Neural cell (in vitro differentiated cells): ENCODE data around the gene BTNL3. TPM values are rescaled to one million over a fixed set of nuclear protein-coding genes. Genes with fewer than 3 reads are reported as not detected.

Source experiments
- H2AFZ ChIP-seq: fragments of 200-600, 300-800 bp; sonication (generic), shearing (Covaris generic); 2 replicates; pipeline ENCODE4 v1.6.0; 2014; ENCODE audit warnings: low read depth, mild to moderate bottlenecking, antibody characterized with exemption, low read length, moderate library complexity
- H3F3A ChIP-seq: fragments of 200-600 bp; shearing (Covaris generic); 2 replicates; pipeline ENCODE4 v1.6.1; 2016; ENCODE audit warnings: mild to moderate bottlenecking, moderate library complexity, mixed read lengths, antibody characterized with exemption, low read length; ENCODE audit not compliant: insufficient read depth, poor library complexity, severe bottlenecking
- H3K27ac ChIP-seq: fragments of 200-600, 300-800 bp; sonication (generic), shearing (Covaris generic); 2 replicates; pipeline ENCODE4 v1.5.1; 2014; ENCODE audit warnings: mild to moderate bottlenecking, low read length, moderate library complexity
- H3K27me3 ChIP-seq: fragments of 300-800, 200-600 bp; sonication (generic), shearing (Covaris generic); 2 replicates; pipeline ENCODE4 v1.6.0; 2014; ENCODE audit warnings: mild to moderate bottlenecking, low read depth, low read length, moderate library complexity; ENCODE audit not compliant: insufficient read depth
- H3K36me3 ChIP-seq: fragments of 300-800, 200-600 bp; sonication (generic), shearing (Covaris generic); 2 replicates; pipeline ENCODE4 v1.5.1; 2014; ENCODE audit warnings: mild to moderate bottlenecking, antibody characterized with exemption, low read length, moderate library complexity; ENCODE audit not compliant: insufficient read depth
- H3K4me2 ChIP-seq: fragments of 300-800, 200-600 bp; sonication (generic), shearing (Covaris generic); 2 replicates; pipeline ENCODE4 v1.6.0; 2014; ENCODE audit warnings: mild to moderate bottlenecking, low read length
- H3K4me3 ChIP-seq: fragments of 300-800, 200-600 bp; sonication (generic), shearing (Covaris generic); 2 replicates; pipeline ENCODE4 v1.5.1; 2014; ENCODE audit warnings: mild to moderate bottlenecking, low read length, moderate library complexity
- H3K79me2 ChIP-seq: fragments of 200-600 bp; shearing (Covaris generic); replicated peaks from 2 replicates; pipeline ENCODE4 v1.6.0; 2014; ENCODE audit warnings: mild to moderate bottlenecking, low read length, moderate library complexity; ENCODE audit not compliant: insufficient read depth
- H3K9ac ChIP-seq: fragments of 300-800, 200-600 bp; sonication (generic), shearing (Covaris generic); 2 replicates; pipeline ENCODE4 v1.6.1; 2016; ENCODE audit warnings: mild to moderate bottlenecking, low read length, mixed read lengths
- H3K9me2 ChIP-seq: fragments of 200-600 bp; shearing (Covaris generic); 2 replicates; pipeline ENCODE4 v1.6.1; 2016; ENCODE audit warnings: mild to moderate bottlenecking, low read length, mixed read lengths; ENCODE audit not compliant: insufficient read depth
- H3K9me3 ChIP-seq: fragments of 200-600, 300-800 bp; sonication (generic), shearing (Covaris generic); 2 replicates; pipeline ENCODE4 v1.6.1; 2016; ENCODE audit warnings: mild to moderate bottlenecking, mixed run types, low read length, moderate library complexity, mixed read lengths
- H4K20me1 ChIP-seq: fragments of 200-600 bp; shearing (Covaris generic); 2 replicates; pipeline ENCODE4 v1.6.1; 2016; ENCODE audit warnings: mild to moderate bottlenecking, mixed run types; ENCODE audit not compliant: insufficient read depth
- EP300 ChIP-seq: fragments of 450-650 bp; conservative IDR thresholded peaks from 2 replicates; pipeline ENCODE4 v1.6.1; 2014; ENCODE audit warnings: antibody characterized with exemption, mild to moderate bottlenecking, moderate library complexity; ENCODE audit not compliant: poor library complexity, severe bottlenecking
- EZH2 ChIP-seq: fragments of 200-600, 300-800 bp; shearing (Covaris generic), sonication (generic); IDR thresholded peaks from 2 replicates; pipeline ENCODE4 v1.6.1; 2014; ENCODE audit warnings: antibody characterized with exemption, low read length, borderline replicate concordance, mild to moderate bottlenecking; ENCODE audit not compliant: insufficient read depth, poor library complexity, severe bottlenecking
- MXI1 ChIP-seq: fragments of 450-650 bp; conservative IDR thresholded peaks from 2 replicates; pipeline ENCODE4 v1.6.1; 2014; ENCODE audit warnings: antibody characterized with exemption, mild to moderate bottlenecking; ENCODE audit not compliant: poor library complexity, severe bottlenecking
- POLR2AphosphoS5 ChIP-seq: IDR thresholded peaks from 2 replicates; pipeline ENCODE4 v1.6.1; 2012
- RAD21 ChIP-seq: fragments of 450-650 bp; conservative IDR thresholded peaks from 2 replicates; pipeline ENCODE4 v1.6.1; 2014; ENCODE audit warnings: antibody characterized with exemption, mild to moderate bottlenecking, moderate library complexity
- SMC3 ChIP-seq: fragments of 450-650 bp; conservative IDR thresholded peaks from 2 replicates; pipeline ENCODE4 v1.6.1; 2014; ENCODE audit warnings: antibody characterized with exemption, mild to moderate bottlenecking, moderate library complexity; ENCODE audit not compliant: poor library complexity
- TAF1 ChIP-seq: IDR thresholded peaks from 2 replicates; pipeline ENCODE4 v1.6.1; 2012; ENCODE audit warnings: low read depth
- polyA plus RNA-seq: library from polyadenylated mRNA; depleted of rRNA; stranded (reverse); fragments of >200 nt; gene quantifications from 2 replicates; pipeline ENCODE4 v1.2.3, GENCODE V29; 2014
- TF ChIP-seq, protein P1 (sequence below): fragments of 450-650 bp; IDR thresholded peaks from 2 replicates; pipeline ENCODE4 v1.5.1; 2014; ENCODE audit warnings: antibody characterized with exemption, mild to moderate bottlenecking, moderate library complexity; ENCODE audit not compliant: poor library complexity, severe bottlenecking
- TF ChIP-seq, protein P2 (sequence below): IDR thresholded peaks from 2 replicates; pipeline ENCODE4 v1.6.1; 2012; ENCODE audit warnings: borderline replicate concordance

Gene BTNL3
- polyA plus RNA-seq, 1 donor from 2014 or later, result not detected

- H3K4me2 ChIP-seq, result no peak overlapping the region
- H3K9ac ChIP-seq, result no peak overlapping the region
- no peaks in the 10 kb centered on the region for H4K20me1 ChIP-seq
- no peaks in the 10 kb centered on the region for H3K9me3 ChIP-seq
- no peak for TF ChIP-seq EP300
- no peak for TF ChIP-seq SMC3
- no peak for TF ChIP-seq TAF1
- TF ChIP-seq RAD21, result no peak
- H3K27ac ChIP-seq, result no peak overlapping the region
- H3K4me3 ChIP-seq, result no peak overlapping the region
- H3K9me2 ChIP-seq, result no peaks in the 10 kb centered on the region
- no peaks in the 10 kb centered on the region for H3F3A ChIP-seq
- no peaks in the 10 kb centered on the region for H3K27me3 ChIP-seq
- no peak overlapping the region for H2AFZ ChIP-seq
- H3K79me2 ChIP-seq, result no peaks in the 10 kb centered on the region
- H3K36me3 ChIP-seq, result no peaks in the 10 kb centered on the region
Measured at GRCh38 chr5:180959661-180960060, 29.0 kb upstream of the BTNL3 start.

DNA sequence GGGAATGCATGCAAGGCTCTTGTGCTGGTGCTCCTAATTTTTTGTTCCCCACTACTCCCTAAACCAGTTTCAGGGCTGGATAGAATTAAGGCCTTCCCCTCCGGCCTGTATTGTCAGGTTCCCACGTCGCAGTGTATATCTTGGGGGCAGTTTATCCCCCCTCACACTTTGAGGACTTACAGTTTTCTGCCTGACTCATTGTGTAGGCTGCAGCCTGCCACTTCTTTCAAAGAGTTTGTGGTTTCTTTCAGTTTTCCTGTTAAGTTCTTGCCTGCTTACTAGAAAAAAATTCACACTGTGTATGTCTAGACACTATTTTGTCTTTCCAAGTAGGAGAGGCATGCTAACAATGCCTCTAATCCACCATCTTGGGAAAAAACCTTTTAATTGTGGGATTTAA is 28.4 kb upstream of the BTNL3 start:
- Histone ChIP-seq H3K27ac (no peak overlapping the region), H3F3A (no peaks in the 10 kb centered on the region), H3K9me3 (no peaks in the 10 kb centered on the region), H4K20me1 (no peaks in the 10 kb centered on the region), H3K27me3 (no peaks in the 10 kb centered on the region), H3K9ac (no peak overlapping the region), H3K4me3 (no peak overlapping the region), H3K9me2 (no peaks in the 10 kb centered on the region), H2AFZ (no peak overlapping the region), H3K36me3 (no peaks in the 10 kb centered on the region), H3K79me2 (no peaks in the 10 kb centered on the region), H3K4me2 (no peak overlapping the region)
- no peak for TF ChIP-seq TAF1
- TF ChIP-seq, protein P1, sequence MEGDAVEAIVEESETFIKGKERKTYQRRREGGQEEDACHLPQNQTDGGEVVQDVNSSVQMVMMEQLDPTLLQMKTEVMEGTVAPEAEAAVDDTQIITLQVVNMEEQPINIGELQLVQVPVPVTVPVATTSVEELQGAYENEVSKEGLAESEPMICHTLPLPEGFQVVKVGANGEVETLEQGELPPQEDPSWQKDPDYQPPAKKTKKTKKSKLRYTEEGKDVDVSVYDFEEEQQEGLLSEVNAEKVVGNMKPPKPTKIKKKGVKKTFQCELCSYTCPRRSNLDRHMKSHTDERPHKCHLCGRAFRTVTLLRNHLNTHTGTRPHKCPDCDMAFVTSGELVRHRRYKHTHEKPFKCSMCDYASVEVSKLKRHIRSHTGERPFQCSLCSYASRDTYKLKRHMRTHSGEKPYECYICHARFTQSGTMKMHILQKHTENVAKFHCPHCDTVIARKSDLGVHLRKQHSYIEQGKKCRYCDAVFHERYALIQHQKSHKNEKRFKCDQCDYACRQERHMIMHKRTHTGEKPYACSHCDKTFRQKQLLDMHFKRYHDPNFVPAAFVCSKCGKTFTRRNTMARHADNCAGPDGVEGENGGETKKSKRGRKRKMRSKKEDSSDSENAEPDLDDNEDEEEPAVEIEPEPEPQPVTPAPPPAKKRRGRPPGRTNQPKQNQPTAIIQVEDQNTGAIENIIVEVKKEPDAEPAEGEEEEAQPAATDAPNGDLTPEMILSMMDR, result no peak
- TF ChIP-seq SMC3, result no peak
- TF ChIP-seq, protein P2, sequence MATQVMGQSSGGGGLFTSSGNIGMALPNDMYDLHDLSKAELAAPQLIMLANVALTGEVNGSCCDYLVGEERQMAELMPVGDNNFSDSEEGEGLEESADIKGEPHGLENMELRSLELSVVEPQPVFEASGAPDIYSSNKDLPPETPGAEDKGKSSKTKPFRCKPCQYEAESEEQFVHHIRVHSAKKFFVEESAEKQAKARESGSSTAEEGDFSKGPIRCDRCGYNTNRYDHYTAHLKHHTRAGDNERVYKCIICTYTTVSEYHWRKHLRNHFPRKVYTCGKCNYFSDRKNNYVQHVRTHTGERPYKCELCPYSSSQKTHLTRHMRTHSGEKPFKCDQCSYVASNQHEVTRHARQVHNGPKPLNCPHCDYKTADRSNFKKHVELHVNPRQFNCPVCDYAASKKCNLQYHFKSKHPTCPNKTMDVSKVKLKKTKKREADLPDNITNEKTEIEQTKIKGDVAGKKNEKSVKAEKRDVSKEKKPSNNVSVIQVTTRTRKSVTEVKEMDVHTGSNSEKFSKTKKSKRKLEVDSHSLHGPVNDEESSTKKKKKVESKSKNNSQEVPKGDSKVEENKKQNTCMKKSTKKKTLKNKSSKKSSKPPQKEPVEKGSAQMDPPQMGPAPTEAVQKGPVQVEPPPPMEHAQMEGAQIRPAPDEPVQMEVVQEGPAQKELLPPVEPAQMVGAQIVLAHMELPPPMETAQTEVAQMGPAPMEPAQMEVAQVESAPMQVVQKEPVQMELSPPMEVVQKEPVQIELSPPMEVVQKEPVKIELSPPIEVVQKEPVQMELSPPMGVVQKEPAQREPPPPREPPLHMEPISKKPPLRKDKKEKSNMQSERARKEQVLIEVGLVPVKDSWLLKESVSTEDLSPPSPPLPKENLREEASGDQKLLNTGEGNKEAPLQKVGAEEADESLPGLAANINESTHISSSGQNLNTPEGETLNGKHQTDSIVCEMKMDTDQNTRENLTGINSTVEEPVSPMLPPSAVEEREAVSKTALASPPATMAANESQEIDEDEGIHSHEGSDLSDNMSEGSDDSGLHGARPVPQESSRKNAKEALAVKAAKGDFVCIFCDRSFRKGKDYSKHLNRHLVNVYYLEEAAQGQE, result no peak
- no peak for TF ChIP-seq RAD21
- no peak for TF ChIP-seq POLR2AphosphoS5
- no peak for TF ChIP-seq MXI1
- no peak for TF ChIP-seq EZH2
- no peak for TF ChIP-seq EP300

- no peaks in the 10 kb centered on the region for H3K36me3 ChIP-seq
- no peak overlapping the region for H3K9ac ChIP-seq
- H3K9me2 ChIP-seq, result no peaks in the 10 kb centered on the region
- H4K20me1 ChIP-seq, result no peaks in the 10 kb centered on the region
- H3K79me2 ChIP-seq, result no peaks in the 10 kb centered on the region
- TF ChIP-seq RAD21, result no peak
- TF ChIP-seq EP300, result no peak
- no peaks in the 10 kb centered on the region for H3K9me3 ChIP-seq
- H3K4me3 ChIP-seq, result no peak overlapping the region
- no peak overlapping the region for H3K27ac ChIP-seq
- H3K27me3 ChIP-seq, result no peaks in the 10 kb centered on the region
- H3F3A ChIP-seq, result no peaks in the 10 kb centered on the region
- H2AFZ ChIP-seq, result no peak overlapping the region
- H3K4me2 ChIP-seq, result no peak overlapping the region
Measured at GRCh38 chr5:180969406-180969805, 19.2 kb upstream of the BTNL3 start.
